Esophagus muscularis mucosa (tissue), 4 donors: Measurements from ENCODE around the gene IRS1. TPM values are rescaled to one million over a fixed set of nuclear protein-coding genes. Genes with fewer than 3 reads are reported as not detected.

Source experiments
- DNase-seq: peaks from one replicate; pipeline ENCODE4 v3.0.0-alpha.2; 2017; ENCODE audit errors: extremely low spot score
- H3K27ac ChIP-seq, 4 donors: fragments of 200-600 bp; sonication (generic); replicated peaks in 1 of 4; 1 replicate in 3 of 4; 2 replicates in 1 of 4; pipeline ENCODE4 v1.5.1; 2016 to 2019; ENCODE audit warnings: mild to moderate bottlenecking in 1 of 4
- H3K27me3 ChIP-seq, 4 donors: fragments of 200-600 bp; sonication (generic); one replicate each; pipeline versions ENCODE4 v1.5.1 to v1.6.0; 2016 to 2019
- H3K36me3 ChIP-seq, 4 donors: fragments of 200-600 bp; sonication (generic); one replicate each; pipeline ENCODE4 v1.5.1; 2016 to 2019
- H3K4me1 ChIP-seq, 4 donors: fragments of 200-600 bp; sonication (generic); one replicate each; pipeline ENCODE4 v1.5.1; 2016 to 2019
- H3K4me3 ChIP-seq, 4 donors: fragments of 200-600 bp; sonication (generic); 1 replicate in 2 of 4; 2 replicates in 2 of 4; pipeline ENCODE4 v1.5.1; 2016 to 2019; ENCODE audit warnings: mild to moderate bottlenecking in 4 of 4, moderate library complexity in 1 of 4
- H3K9me3 ChIP-seq, 4 donors: fragments of 200-600 bp; sonication (generic); 1 replicate in 3 of 4; 2 replicates in 1 of 4; pipeline ENCODE4 v1.5.1; 2016 to 2019
- EP300 ChIP-seq: sonication (generic); formaldehyde crosslinking; IDR thresholded peaks from one replicate; pipeline ENCODE4 v1.6.1; 2017; ENCODE audit warnings: antibody characterized with exemption
- POLR2A ChIP-seq: fragments of 450-650 bp; IDR thresholded peaks from one replicate; pipeline ENCODE4 v1.6.1; 2017; ENCODE audit warnings: antibody characterized with exemption, moderate library complexity, mild to moderate bottlenecking, low read depth
- POLR2AphosphoS5 ChIP-seq, 2 donors: sonication (generic); formaldehyde crosslinking; IDR thresholded peaks; one replicate each; pipeline ENCODE4 v1.6.1; 2017; ENCODE audit warnings: antibody characterized with exemption in 2 of 2
- WGBS: methylation state at CpG from one replicate; pipeline ENCODE4 v1.1.5; 2018; 5-methylcytosine and 5-hydroxymethylcytosine counted together
- intact Hi-C: fragments of 100-400 bp; cut with DNase I; formaldehyde crosslinking; loops from one replicate; pipeline ENCODE4 v1.15.1; 2023
- total RNA-seq, 4 donors: library from RNA; depleted of rRNA; stranded (reverse); fragments of >200 nt; gene quantifications; one replicate each; pipeline versions ENCODE4 v1.1.0 to v1.2.1, GENCODE V29; 2016
- TF ChIP-seq, protein P1 (sequence below), 3 experiments: fragments of 200-600 bp in 2 of 3; fragments of 450-650 bp in 1 of 3; sonication (generic) in 2 of 3; IDR thresholded peaks; one replicate each; pipeline ENCODE4 v1.5.1; 2017 to 2019; ENCODE audit warnings: antibody characterized with exemption in 3 of 3, mild to moderate bottlenecking in 2 of 3, moderate library complexity in 1 of 3

IRS1 gene
- total RNA-seq, 4 donors from 2014 or later, result 27.8 to 47.6 (median 32.8) TPM

- DNase-seq, result peak; percentile 47
- Histone ChIP-seq H3K36me3 (no peaks in the 10 kb centered on the region), H3K4me1 (peaks cover 9 to 37% (median 30%) of the 10 kb centered on the region in 4 donors), H3K27ac (no peak overlapping the region), H3K9me3 (no peaks in the 10 kb centered on the region), H3K27me3 (no peaks in the 10 kb centered on the region), H3K4me3 (no peak overlapping the region)
- intact Hi-C loops, result no loop called here
- TF ChIP-seq, protein P1, sequence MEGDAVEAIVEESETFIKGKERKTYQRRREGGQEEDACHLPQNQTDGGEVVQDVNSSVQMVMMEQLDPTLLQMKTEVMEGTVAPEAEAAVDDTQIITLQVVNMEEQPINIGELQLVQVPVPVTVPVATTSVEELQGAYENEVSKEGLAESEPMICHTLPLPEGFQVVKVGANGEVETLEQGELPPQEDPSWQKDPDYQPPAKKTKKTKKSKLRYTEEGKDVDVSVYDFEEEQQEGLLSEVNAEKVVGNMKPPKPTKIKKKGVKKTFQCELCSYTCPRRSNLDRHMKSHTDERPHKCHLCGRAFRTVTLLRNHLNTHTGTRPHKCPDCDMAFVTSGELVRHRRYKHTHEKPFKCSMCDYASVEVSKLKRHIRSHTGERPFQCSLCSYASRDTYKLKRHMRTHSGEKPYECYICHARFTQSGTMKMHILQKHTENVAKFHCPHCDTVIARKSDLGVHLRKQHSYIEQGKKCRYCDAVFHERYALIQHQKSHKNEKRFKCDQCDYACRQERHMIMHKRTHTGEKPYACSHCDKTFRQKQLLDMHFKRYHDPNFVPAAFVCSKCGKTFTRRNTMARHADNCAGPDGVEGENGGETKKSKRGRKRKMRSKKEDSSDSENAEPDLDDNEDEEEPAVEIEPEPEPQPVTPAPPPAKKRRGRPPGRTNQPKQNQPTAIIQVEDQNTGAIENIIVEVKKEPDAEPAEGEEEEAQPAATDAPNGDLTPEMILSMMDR (IDR thresholded peaks at IDR 0.05), result no peak
- TF ChIP-seq POLR2A, result no peak
- no peak for TF ChIP-seq EP300
- TF ChIP-seq POLR2AphosphoS5 (IDR thresholded peaks at IDR 0.05), result no peak
- 73% methylated on average over 1 of the region's 1 CpG for WGBS
Observed at GRCh38 chr2:226727251-226727650, 72.4 kb downstream of the IRS1 start.

DNA sequence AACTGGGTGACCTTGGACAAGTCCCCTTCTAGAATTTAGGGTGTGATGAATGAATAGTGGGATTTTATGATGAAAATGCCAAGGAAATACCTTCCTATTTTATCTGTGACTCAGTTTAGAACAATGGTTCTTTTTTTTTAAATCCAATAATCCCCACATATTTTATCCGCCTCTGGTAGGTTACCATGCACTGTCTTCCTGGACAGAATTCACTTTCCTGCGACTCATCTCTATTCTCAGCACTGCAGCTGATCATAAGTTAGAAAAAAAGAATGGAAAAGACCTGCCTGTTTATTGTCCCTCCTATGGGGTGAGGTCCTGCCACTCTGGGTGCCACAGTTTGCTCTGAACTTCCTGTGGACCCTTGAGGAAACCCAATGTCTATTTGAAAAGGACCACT is 73.1 kb downstream of the IRS1 start:
- Histone ChIP-seq H3K4me1 (peaks cover 9 to 37% (median 30%) of the 10 kb centered on the region in 4 donors), H3K27me3 (no peaks in the 10 kb centered on the region), H3K4me3 (no peak overlapping the region), H3K36me3 (no peaks in the 10 kb centered on the region), H3K27ac (no peak overlapping the region), H3K9me3 (no peaks in the 10 kb centered on the region)
- WGBS, result 87% methylated on average over 2 of the region's 2 CpGs
- intact Hi-C loops, result no loop called here
- DNase-seq, result peak; percentile 66
- TF ChIP-seq POLR2AphosphoS5 (IDR thresholded peaks at IDR 0.05), result no peak
- no peak for TF ChIP-seq EP300
- TF ChIP-seq, protein P1 (IDR thresholded peaks at IDR 0.05), result no peak
- no peak for TF ChIP-seq POLR2A

DNA sequence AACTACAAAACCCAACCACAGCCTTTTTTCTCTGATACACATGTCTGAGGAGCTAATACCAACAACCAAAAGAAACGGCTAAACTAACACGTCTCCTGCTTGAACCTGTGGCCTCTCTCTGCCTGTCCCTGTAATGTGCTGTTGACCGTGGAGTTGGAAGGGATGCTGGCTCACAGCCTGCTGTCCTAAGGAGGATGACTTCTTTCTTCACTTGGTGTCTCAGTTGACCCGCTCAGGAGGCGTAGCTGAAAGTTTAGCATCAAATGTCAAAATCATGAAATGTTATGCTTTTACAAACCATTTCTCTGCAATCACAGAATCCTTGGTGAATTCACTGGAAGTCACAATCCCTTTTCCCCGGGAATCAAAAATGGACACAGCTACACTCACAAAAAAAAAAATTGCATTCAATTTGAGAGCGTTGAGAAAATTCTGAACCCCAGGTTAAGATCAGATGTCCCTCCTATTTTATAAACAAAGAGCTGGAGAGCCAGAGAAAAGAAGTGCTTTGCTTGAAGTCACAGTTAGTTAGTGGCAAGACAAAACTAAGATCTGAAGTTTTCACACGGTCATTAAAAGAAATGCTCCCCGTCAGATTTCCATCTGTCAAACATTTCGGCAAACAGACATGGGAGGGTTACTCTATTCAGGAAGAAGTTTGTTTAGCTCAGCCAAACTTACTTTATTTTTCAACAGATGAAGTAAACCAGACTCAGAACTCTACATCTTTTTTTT is 74.3 kb downstream of the IRS1 start:
- 50% methylated on average over 10 of the region's 10 CpGs for WGBS
- Histone ChIP-seq H3K36me3 (no peaks in the 10 kb centered on the region), H3K27ac (peak overlapping the region; percentile 15 to 61 (median 22)), H3K4me3 (peak overlapping the region in 2 of 4 donors; percentile 4 to 11), H3K27me3 (no peaks in the 10 kb centered on the region), H3K9me3 (no peaks in the 10 kb centered on the region), H3K4me1 (peaks cover 9 to 37% (median 30%) of the 10 kb centered on the region in 4 donors)
- TF ChIP-seq POLR2A (no peak), EP300 (no peak), POLR2AphosphoS5 (IDR thresholded peaks at IDR 0.05) (no peak)
- TF ChIP-seq, protein P1 (IDR thresholded peaks at IDR 0.05), result no peak
- intact Hi-C loops, result no loop called here
- DNase-seq, result peak; percentile 75

DNA sequence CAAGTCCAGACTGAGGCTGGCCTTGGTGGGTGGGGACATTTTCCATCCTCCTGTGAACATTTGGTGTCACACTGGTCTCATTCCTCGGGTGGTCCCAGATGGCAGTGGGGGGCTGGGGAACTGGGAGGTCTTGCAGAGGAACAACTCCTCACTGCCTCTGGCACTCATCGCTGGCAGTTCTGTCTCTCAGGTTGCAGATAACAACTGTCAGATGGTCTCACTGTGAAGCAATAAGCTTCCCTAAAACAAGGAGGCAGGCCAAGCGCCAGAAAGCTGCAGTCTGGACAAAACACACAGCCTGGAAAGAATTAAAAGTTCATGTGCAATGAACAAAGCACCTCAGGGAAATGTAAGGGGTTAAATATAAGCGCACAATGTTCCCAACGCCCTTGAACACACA is 78.1 kb downstream of the IRS1 start:
- H3K4me1 ChIP-seq, result peaks cover 9 to 37% (median 30%) of the 10 kb centered on the region in 4 donors
- H3K36me3 ChIP-seq, result no peaks in the 10 kb centered on the region
- 44% methylated on average over 5 of the region's 5 CpGs for WGBS
- DNase-seq, result peak; percentile 93
- H3K27ac ChIP-seq, result no peak overlapping the region
- intact Hi-C loops, result no loop called here
- no peaks in the 10 kb centered on the region for H3K27me3 ChIP-seq
- no peaks in the 10 kb centered on the region for H3K9me3 ChIP-seq
- TF ChIP-seq, protein P1 (IDR thresholded peaks at IDR 0.05), result no peak
- TF ChIP-seq POLR2A (no peak), POLR2AphosphoS5 (IDR thresholded peaks at IDR 0.05) (peak in 1 of 2 donors; percentile 14)
- H3K4me3 ChIP-seq, result no peak overlapping the region
